Measurements from ENCODE around the gene SMCO2. TPM values are rescaled to one million over a fixed set of nuclear protein-coding genes. Genes with fewer than 3 reads are reported as not detected.

The SMCO2 gene
- total RNA-seq, 3 donors from 2014 or later, result not detected

DNA sequence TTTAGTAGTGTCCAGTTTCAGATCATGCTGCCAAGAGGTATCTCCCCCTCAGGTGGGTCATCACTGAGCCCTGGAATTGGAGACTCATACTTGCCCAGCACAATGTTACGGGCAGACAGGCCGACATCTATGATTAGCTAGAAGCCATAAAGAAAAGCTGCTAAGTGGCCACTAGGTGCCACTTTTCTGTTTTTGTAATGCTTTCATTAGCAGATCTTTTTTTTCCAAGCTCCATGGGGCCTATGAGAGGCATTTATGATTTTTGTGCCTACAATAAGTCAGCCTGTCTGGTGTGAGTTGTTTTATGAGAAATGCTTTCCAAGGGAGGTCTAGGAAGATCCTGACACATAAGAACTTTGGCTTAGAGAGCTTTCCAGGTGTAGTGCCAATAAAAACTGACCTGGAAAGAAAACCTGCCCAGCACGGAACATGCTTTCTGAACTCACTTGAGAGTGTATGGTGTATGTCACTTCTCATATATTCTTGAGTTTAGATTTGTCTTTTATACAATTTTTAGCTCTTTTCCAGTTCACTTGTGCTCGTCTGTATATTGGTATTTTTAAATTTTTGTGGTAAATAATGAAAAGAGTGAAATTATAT is 21.8 kb upstream of the SMCO2 start:
- Histone ChIP-seq H3K9me3 (no peaks in the 10 kb centered on the region), H3K4me3 (no peak overlapping the region), H3K36me3 (ENCODE audit: low read depth) (no peaks in the 10 kb centered on the region), H3K4me1 (ENCODE audit: low read depth) (no peaks in the 10 kb centered on the region)
- intact Hi-C loops (cut with DNase I, micrococcal nuclease), result no loop called here
- peak; percentile 10 for TF ChIP-seq CTCF (IDR thresholded peaks at IDR 0.05)
- DNase-seq (peak in 1 of 3 donors; percentile 21), ATAC-seq (peak; percentile 84)

GRCh38 chr12:27425306-27425705 is 21.2 kb upstream of the SMCO2 start:
- Histone ChIP-seq H3K36me3 (ENCODE audit: low read depth) (no peaks in the 10 kb centered on the region), H3K4me3 (no peak overlapping the region), H3K4me1 (ENCODE audit: low read depth) (no peaks in the 10 kb centered on the region), H3K9me3 (no peaks in the 10 kb centered on the region)
- no peak for ATAC-seq
- intact Hi-C loops (cut with DNase I, micrococcal nuclease), result no loop called here
- no peak for TF ChIP-seq CTCF (IDR thresholded peaks at IDR 0.05)
- DNase-seq, result no peak

DNA sequence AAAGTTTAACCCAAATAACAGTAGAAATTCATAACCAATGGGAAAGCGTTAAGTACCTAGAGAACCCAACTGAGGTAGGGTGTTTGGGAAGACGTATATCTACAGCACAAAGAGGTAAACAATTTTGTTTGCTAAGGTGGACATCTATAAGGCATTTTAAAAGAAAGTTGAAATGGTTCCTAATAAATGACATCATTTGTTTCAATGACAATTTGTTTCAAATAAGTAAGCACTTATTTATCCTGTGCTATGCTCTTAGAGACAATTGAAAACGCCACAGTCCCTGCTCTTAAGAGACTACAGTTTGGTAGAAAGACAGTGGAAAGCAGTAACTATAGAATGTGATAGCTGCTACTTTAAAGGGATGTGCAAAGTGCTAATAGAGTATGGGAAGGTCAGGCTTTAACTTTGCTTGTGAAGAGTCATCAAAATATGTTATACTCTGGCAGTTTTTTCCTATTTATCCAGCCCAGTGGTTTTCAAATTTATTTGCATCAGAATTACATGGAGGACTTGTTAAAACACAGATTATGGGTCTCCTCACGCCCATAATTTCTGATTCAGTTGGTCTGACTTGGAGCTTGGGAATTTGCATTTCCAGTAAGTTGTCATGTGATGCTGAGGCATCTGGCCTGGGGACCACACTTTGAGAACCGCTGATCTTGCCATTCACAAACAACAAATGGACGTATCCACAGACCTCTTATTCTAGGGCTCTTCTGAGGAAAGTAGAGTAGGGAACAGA is 19.6 kb upstream of the SMCO2 start:
- Histone ChIP-seq H3K4me3 (no peak overlapping the region), H3K9me3 (no peaks in the 10 kb centered on the region), H3K4me1 (ENCODE audit: low read depth) (no peaks in the 10 kb centered on the region), H3K36me3 (ENCODE audit: low read depth) (no peaks in the 10 kb centered on the region)
- intact Hi-C loops (cut with DNase I, micrococcal nuclease), result no loop called here
- TF ChIP-seq CTCF (IDR thresholded peaks at IDR 0.05), result no peak
- no peak for DNase-seq
- no peak for ATAC-seq

- H3K4me1 ChIP-seq (ENCODE audit: low read depth), result no peaks in the 10 kb centered on the region
- H3K36me3 ChIP-seq (ENCODE audit: low read depth), result no peaks in the 10 kb centered on the region
- TF ChIP-seq CTCF (IDR thresholded peaks at IDR 0.05), result no peak
- ATAC-seq (no peak), DNase-seq (no peak)
- intact Hi-C loops (cut with DNase I, micrococcal nuclease), result no loop called here
- H3K4me3 ChIP-seq, result no peak overlapping the region
- no peaks in the 10 kb centered on the region for H3K9me3 ChIP-seq
These were observed 18.7 kb upstream of the SMCO2 start for GRCh38 chr12:27427824-27428223.

DNA sequence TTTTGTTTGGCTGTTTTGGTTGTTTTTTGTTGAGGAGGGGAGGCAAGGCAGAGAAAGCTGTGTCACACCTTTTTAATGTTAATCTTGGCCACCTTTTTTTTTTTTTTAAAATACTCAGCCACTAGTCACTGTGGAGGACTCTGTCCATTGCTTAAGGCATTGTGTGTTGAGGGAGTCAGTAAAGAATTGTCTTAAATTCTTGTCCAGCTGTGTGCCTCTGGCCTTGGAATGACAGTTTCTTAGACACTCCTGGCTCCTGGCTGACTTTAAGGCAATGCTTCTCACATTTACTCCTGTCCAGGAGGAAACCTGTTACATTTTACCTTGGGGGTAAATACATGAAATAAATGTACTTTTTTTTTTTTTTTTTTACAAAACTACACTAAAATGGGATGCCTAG is 18.1 kb upstream of the SMCO2 start:
- ATAC-seq, result no peak
- no peaks in the 10 kb centered on the region for H3K9me3 ChIP-seq
- no peak for TF ChIP-seq CTCF (IDR thresholded peaks at IDR 0.05)
- DNase-seq, result no peak
- intact Hi-C loops (cut with DNase I, micrococcal nuclease), result no loop called here
- no peak overlapping the region for H3K4me3 ChIP-seq
- no peaks in the 10 kb centered on the region for H3K36me3 ChIP-seq (ENCODE audit: low read depth)
- no peaks in the 10 kb centered on the region for H3K4me1 ChIP-seq (ENCODE audit: low read depth)

Data from mucosa of descending colon (tissue), 3 donors.